Measurements from ENCODE around the gene CDC42BPG. TPM values are rescaled to one million over a fixed set of nuclear protein-coding genes. Genes with fewer than 3 reads are reported as not detected.
A peak's percentile ranks its signal among the peaks of the same experiment; 100 is the strongest.

CDC42BPG gene
- total and polyA plus RNA-seq, 9 of the 15 experiments (the other 6 are each of a cell fraction or from before 2014, with no cell fraction given), result 0.04 to 8.8 (median 2.1) TPM

DNA sequence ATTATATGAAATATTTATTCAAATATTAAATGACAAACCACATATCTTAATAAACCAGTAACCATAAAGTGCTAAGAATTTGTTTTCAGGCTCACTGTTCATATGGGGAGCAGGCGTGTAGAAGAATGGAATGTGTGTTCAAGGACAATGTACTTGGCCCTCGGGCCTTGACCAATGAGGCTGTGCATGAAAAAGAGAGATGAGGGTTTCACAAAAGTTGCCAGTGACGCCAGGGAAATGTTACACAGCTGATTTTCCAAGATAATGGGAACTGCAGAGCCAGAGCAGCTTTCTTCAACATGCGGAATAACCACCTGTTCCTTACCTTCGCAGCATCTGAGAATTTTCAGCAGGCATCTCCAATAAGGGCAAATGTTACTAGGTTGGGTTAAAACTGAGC is 70.3 kb downstream of the CDC42BPG start:
- peaks cover 88% of the 10 kb centered on the region for H3K79me2 ChIP-seq (ENCODE audit: control insufficient read depth, insufficient read depth, low read length)
- 89% methylated on average over 5 of the region's 5 CpGs for WGBS (ENCODE audit: insufficient coverage, low coverage, missing lambda C conversion rate)
- H3K27ac ChIP-seq (ENCODE audit: extremely low read depth, low read depth, low read length), result no peak overlapping the region
- ChIA-PET POLR2A (interaction anchor here (1.2 to 10.8 kb wide), 2 partner anchors 11 to 16 kb away, joined by 3 to 168 read pairs; partner anchors contain the start of gene PYGM), CTCF (ENCODE audit: low intra/inter-chr PET ratio) (no interaction called here)
- H3K9me1 ChIP-seq (ENCODE audit: control insufficient read depth, insufficient read depth, low read length), result peaks cover 9% of the 10 kb centered on the region
- intact Hi-C loops (cut with micrococcal nuclease) (no loop called here), in situ Hi-C loops (cut with MboI) (no loop called here)
- no peak overlapping the region for H3K9ac ChIP-seq (ENCODE audit: insufficient read depth in 1 of 2, low read depth in 2 of 2, low read length in 2 of 2)
- no peak for TF ChIP-seq ZNF740 (CRISPR knock-in tag; IDR thresholded peaks at IDR 0.05)
- TF ChIP-seq ZNF740 (tag; IDR thresholded peaks at IDR 0.05), result no peak
- TF ChIP-seq, protein P1, sequence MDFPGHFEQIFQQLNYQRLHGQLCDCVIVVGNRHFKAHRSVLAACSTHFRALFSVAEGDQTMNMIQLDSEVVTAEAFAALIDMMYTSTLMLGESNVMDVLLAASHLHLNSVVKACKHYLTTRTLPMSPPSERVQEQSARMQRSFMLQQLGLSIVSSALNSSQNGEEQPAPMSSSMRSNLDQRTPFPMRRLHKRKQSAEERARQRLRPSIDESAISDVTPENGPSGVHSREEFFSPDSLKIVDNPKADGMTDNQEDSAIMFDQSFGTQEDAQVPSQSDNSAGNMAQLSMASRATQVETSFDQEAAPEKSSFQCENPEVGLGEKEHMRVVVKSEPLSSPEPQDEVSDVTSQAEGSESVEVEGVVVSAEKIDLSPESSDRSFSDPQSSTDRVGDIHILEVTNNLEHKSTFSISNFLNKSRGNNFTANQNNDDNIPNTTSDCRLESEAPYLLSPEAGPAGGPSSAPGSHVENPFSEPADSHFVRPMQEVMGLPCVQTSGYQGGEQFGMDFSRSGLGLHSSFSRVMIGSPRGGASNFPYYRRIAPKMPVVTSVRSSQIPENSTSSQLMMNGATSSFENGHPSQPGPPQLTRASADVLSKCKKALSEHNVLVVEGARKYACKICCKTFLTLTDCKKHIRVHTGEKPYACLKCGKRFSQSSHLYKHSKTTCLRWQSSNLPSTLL (IDR thresholded peaks at IDR 0.05), result no peak
- TF ChIP-seq RBFOX2 (IDR thresholded peaks at IDR 0.05; ENCODE audit: low read depth, low read length), result peak; percentile 41; the same call in 1 of the 2 replicates
- TF ChIP-seq CHAMP1 (IDR thresholded peaks at IDR 0.05), result no peak
- H3K4me3 ChIP-seq, result no peak overlapping the region
- H3K9me3 ChIP-seq (replicated peaks; ENCODE audit: control insufficient read depth, insufficient read depth, low read depth, low read length), result no peaks in the 10 kb centered on the region
- H3K36me3 ChIP-seq (ENCODE audit: control insufficient read depth, insufficient read depth, low read length), result peaks cover 83% of the 10 kb centered on the region
- H4K20me1 ChIP-seq (replicated peaks; ENCODE audit: control insufficient read depth, insufficient read depth, low read length), result peaks cover 56% of the 10 kb centered on the region
- H3K27me3 ChIP-seq (ENCODE audit: control insufficient read depth in 2 of 2, insufficient read depth in 2 of 2, low read length in 2 of 2), result no peaks in the 10 kb centered on the region
- H2AFZ ChIP-seq (ENCODE audit: low read depth, low read length), result no peak overlapping the region
- peaks cover 0 to 8% of the 10 kb centered on the region in 2 experiments; a peak in 2 of 5 replicates for H3K4me1 ChIP-seq (replicated peaks in 1 of 2; ENCODE audit: control insufficient read depth in 2 of 2, insufficient read depth in 2 of 2, low read length in 2 of 2)
- ATAC-seq (no peak), DNase-seq (ENCODE audit: extremely low read depth in 1 of 4, low spot score in 3 of 4) (no peak), FAIRE-seq (no peak)
- no peak overlapping the region for H3K4me2 ChIP-seq (ENCODE audit: insufficient read depth, low read length)
- BruUV-seq (replicated peaks), result no TSS peak

MicroRNAs within 50 kb of the gene (microRNA counts, 767-probe panel; counts per million panel counts)
- 3,352 counts per million, percentile 74 among the panel's probes with 10 or more counts for microRNA hsa-miR-192-5p

Other genes with a start within 250 kb of the CDC42BPG start
Only the 7 nearest of the 18 such genes appear.
- gene PYGM, start 84.7 kb downstream of the CDC42BPG start, total RNA-seq (2014; rRNA removed), result 0.65 and 1.5 TPM in 2 replicates
- 0.29 and 0.32 TPM in 2 replicates for gene PYGM, start 84.7 kb downstream of the CDC42BPG start, total RNA-seq (2014; rRNA removed; fragmentation: Illumina TruSeq; extraction: Trizol)
- 0.33 and 0.60 TPM in 2 replicates for gene PYGM, start 84.7 kb downstream of the CDC42BPG start, total RNA-seq (2015; rRNA removed; fragmentation: Illumina TruSeq; extraction: Trizol)
- 0.69 and 1.2 TPM in 2 replicates for gene PYGM, start 84.7 kb downstream of the CDC42BPG start, total RNA-seq (2021)
- gene PYGM, start 84.7 kb downstream of the CDC42BPG start, polyA plus RNA-seq (2011; rRNA removed), result 0.72 and 1.2 TPM in 2 replicates
- gene PYGM, start 84.7 kb downstream of the CDC42BPG start, polyA plus RNA-seq (2014; fragmentation: Illumina TruSeq; extraction: Trizol), result 0.76 and 0.87 TPM in 2 replicates
- under 1 TPM; 0.07 to 0.11 TPM for gene PYGM, start 84.7 kb downstream of the CDC42BPG start, polyA plus RNA-seq (2014; fragmentation: Nextera tagmentation; extraction: Ambion mirVana)
- 0.55 and 0.68 TPM in 2 replicates for gene PYGM, start 84.7 kb downstream of the CDC42BPG start, polyA plus RNA-seq (2014; rRNA removed)
- gene SF1, start 66.1 kb downstream of the CDC42BPG start, total RNA-seq (2014; rRNA removed), result 141 and 158 TPM in 2 replicates
- gene SF1, start 66.1 kb downstream of the CDC42BPG start, total RNA-seq (2014; rRNA removed; fragmentation: Illumina TruSeq; extraction: Trizol), result 111 and 122 TPM in 2 replicates
- 78.3 and 84.0 TPM in 2 replicates for gene SF1, start 66.1 kb downstream of the CDC42BPG start, total RNA-seq (2015; rRNA removed; fragmentation: Illumina TruSeq; extraction: Trizol)
- gene SF1, start 66.1 kb downstream of the CDC42BPG start, total RNA-seq (2021), result 295 and 334 TPM in 2 replicates
- gene SF1, start 66.1 kb downstream of the CDC42BPG start, polyA plus RNA-seq (2011; rRNA removed), result 64.3 and 88.2 TPM in 2 replicates
- gene SF1, start 66.1 kb downstream of the CDC42BPG start, polyA plus RNA-seq (2014; fragmentation: Illumina TruSeq; extraction: Trizol), result 207 and 244 TPM in 2 replicates
- 10 to 100 TPM; 13.1 to 14.0 TPM for gene SF1, start 66.1 kb downstream of the CDC42BPG start, polyA plus RNA-seq (2014; fragmentation: Nextera tagmentation; extraction: Ambion mirVana)
- 123 and 131 TPM in 2 replicates for gene SF1, start 66.1 kb downstream of the CDC42BPG start, polyA plus RNA-seq (2014; rRNA removed)
- gene MAP4K2, start 41.4 kb downstream of the CDC42BPG start, total RNA-seq (2014; rRNA removed), result 9.6 and 13.7 TPM in 2 replicates
- 3.4 and 4.9 TPM in 2 replicates for gene MAP4K2, start 41.4 kb downstream of the CDC42BPG start, total RNA-seq (2014; rRNA removed; fragmentation: Illumina TruSeq; extraction: Trizol)
- gene MAP4K2, start 41.4 kb downstream of the CDC42BPG start, total RNA-seq (2015; rRNA removed; fragmentation: Illumina TruSeq; extraction: Trizol), result 7.0 and 8.5 TPM in 2 replicates
- gene MAP4K2, start 41.4 kb downstream of the CDC42BPG start, total RNA-seq (2021), result 13.9 and 14.5 TPM in 2 replicates
- 7.3 and 11.2 TPM in 2 replicates for gene MAP4K2, start 41.4 kb downstream of the CDC42BPG start, polyA plus RNA-seq (2011; rRNA removed)
- gene MAP4K2, start 41.4 kb downstream of the CDC42BPG start, polyA plus RNA-seq (2014; fragmentation: Illumina TruSeq; extraction: Trizol), result 8.5 and 12.2 TPM in 2 replicates
- under 1 TPM; 0.13 to 0.39 TPM for gene MAP4K2, start 41.4 kb downstream of the CDC42BPG start, polyA plus RNA-seq (2014; fragmentation: Nextera tagmentation; extraction: Ambion mirVana)
- gene MAP4K2, start 41.4 kb downstream of the CDC42BPG start, polyA plus RNA-seq (2014; rRNA removed), result 10.5 and 11.6 TPM in 2 replicates
- gene MEN1, start 34.1 kb downstream of the CDC42BPG start, total RNA-seq (2014; rRNA removed), result 24.3 and 29.4 TPM in 2 replicates
- gene MEN1, start 34.1 kb downstream of the CDC42BPG start, total RNA-seq (2014; rRNA removed; fragmentation: Illumina TruSeq; extraction: Trizol), result 6.3 and 7.3 TPM in 2 replicates
- gene MEN1, start 34.1 kb downstream of the CDC42BPG start, total RNA-seq (2015; rRNA removed; fragmentation: Illumina TruSeq; extraction: Trizol), result 12.3 and 15.0 TPM in 2 replicates
- 55.7 and 57.2 TPM in 2 replicates for gene MEN1, start 34.1 kb downstream of the CDC42BPG start, total RNA-seq (2021)
- 19.3 and 34.7 TPM in 2 replicates for gene MEN1, start 34.1 kb downstream of the CDC42BPG start, polyA plus RNA-seq (2011; rRNA removed)
- 42.7 and 48.3 TPM in 2 replicates for gene MEN1, start 34.1 kb downstream of the CDC42BPG start, polyA plus RNA-seq (2014; fragmentation: Illumina TruSeq; extraction: Trizol)
- gene MEN1, start 34.1 kb downstream of the CDC42BPG start, polyA plus RNA-seq (2014; fragmentation: Nextera tagmentation; extraction: Ambion mirVana), result 1 to 10 TPM; 3.4 to 3.9 TPM
- 40.5 and 42.5 TPM in 2 replicates for gene MEN1, start 34.1 kb downstream of the CDC42BPG start, polyA plus RNA-seq (2014; rRNA removed)
- gene EHD1, start 34.0 kb upstream of the CDC42BPG start, total RNA-seq (2014; rRNA removed), result 39.1 and 40.0 TPM in 2 replicates
- 7.2 and 11.5 TPM in 2 replicates for gene EHD1, start 34.0 kb upstream of the CDC42BPG start, total RNA-seq (2014; rRNA removed; fragmentation: Illumina TruSeq; extraction: Trizol)
- gene EHD1, start 34.0 kb upstream of the CDC42BPG start, total RNA-seq (2015; rRNA removed; fragmentation: Illumina TruSeq; extraction: Trizol), result 12.7 and 12.9 TPM in 2 replicates
- gene EHD1, start 34.0 kb upstream of the CDC42BPG start, total RNA-seq (2021), result 65.0 and 69.6 TPM in 2 replicates
- gene EHD1, start 34.0 kb upstream of the CDC42BPG start, polyA plus RNA-seq (2011; rRNA removed), result 16.4 and 34.2 TPM in 2 replicates
- gene EHD1, start 34.0 kb upstream of the CDC42BPG start, polyA plus RNA-seq (2014; fragmentation: Illumina TruSeq; extraction: Trizol), result 41.0 and 45.1 TPM in 2 replicates
- gene EHD1, start 34.0 kb upstream of the CDC42BPG start, polyA plus RNA-seq (2014; fragmentation: Nextera tagmentation; extraction: Ambion mirVana), result under 1 TPM; 0.46 to 0.59 TPM
- gene EHD1, start 34.0 kb upstream of the CDC42BPG start, polyA plus RNA-seq (2014; rRNA removed), result 26.8 and 27.3 TPM in 2 replicates
- 22.2 and 22.4 TPM in 2 replicates for gene ATG2A, start 72.6 kb upstream of the CDC42BPG start, total RNA-seq (2014; rRNA removed)
- 3.2 and 3.6 TPM in 2 replicates for gene ATG2A, start 72.6 kb upstream of the CDC42BPG start, total RNA-seq (2014; rRNA removed; fragmentation: Illumina TruSeq; extraction: Trizol)
- 6.2 and 7.7 TPM in 2 replicates for gene ATG2A, start 72.6 kb upstream of the CDC42BPG start, total RNA-seq (2015; rRNA removed; fragmentation: Illumina TruSeq; extraction: Trizol)
- 37.7 and 45.9 TPM in 2 replicates for gene ATG2A, start 72.6 kb upstream of the CDC42BPG start, total RNA-seq (2021)
- gene ATG2A, start 72.6 kb upstream of the CDC42BPG start, polyA plus RNA-seq (2011; rRNA removed), result 4.6 and 11.2 TPM in 2 replicates
- 5.2 and 15.8 TPM in 2 replicates for gene ATG2A, start 72.6 kb upstream of the CDC42BPG start, polyA plus RNA-seq (2014; fragmentation: Illumina TruSeq; extraction: Trizol)
- gene ATG2A, start 72.6 kb upstream of the CDC42BPG start, polyA plus RNA-seq (2014; fragmentation: Nextera tagmentation; extraction: Ambion mirVana), result under 1 TPM; 0.25 to 0.53 TPM
- 21.0 and 21.6 TPM in 2 replicates for gene ATG2A, start 72.6 kb upstream of the CDC42BPG start, polyA plus RNA-seq (2014; rRNA removed)
- gene PPP2R5B, start 80.0 kb upstream of the CDC42BPG start, total RNA-seq (2014; rRNA removed), result 3.3 and 5.2 TPM in 2 replicates
- gene PPP2R5B, start 80.0 kb upstream of the CDC42BPG start, total RNA-seq (2014; rRNA removed; fragmentation: Illumina TruSeq; extraction: Trizol), result 1.8 and 3.2 TPM in 2 replicates
- 2.5 and 2.6 TPM in 2 replicates for gene PPP2R5B, start 80.0 kb upstream of the CDC42BPG start, total RNA-seq (2015; rRNA removed; fragmentation: Illumina TruSeq; extraction: Trizol)
- gene PPP2R5B, start 80.0 kb upstream of the CDC42BPG start, total RNA-seq (2021), result 6.4 and 7.8 TPM in 2 replicates
- 7.3 and 11.1 TPM in 2 replicates for gene PPP2R5B, start 80.0 kb upstream of the CDC42BPG start, polyA plus RNA-seq (2011; rRNA removed)
- 5.1 and 5.2 TPM in 2 replicates for gene PPP2R5B, start 80.0 kb upstream of the CDC42BPG start, polyA plus RNA-seq (2014; fragmentation: Illumina TruSeq; extraction: Trizol)
- under 1 TPM; 0.10 to 0.13 TPM for gene PPP2R5B, start 80.0 kb upstream of the CDC42BPG start, polyA plus RNA-seq (2014; fragmentation: Nextera tagmentation; extraction: Ambion mirVana)
- gene PPP2R5B, start 80.0 kb upstream of the CDC42BPG start, polyA plus RNA-seq (2014; rRNA removed), result 5.1 and 6.1 TPM in 2 replicates

Measured in K562 (cell line).